HG03139 (cell line): ENCODE results near the gene MZF1.
"Not testable (repeated sequence)": the region's sequence is repeated elsewhere in the genome, so short reads cannot be mapped to it uniquely, and the experiment has no call there.

Experiments used
- ATAC-seq: cut with Tn5 transposase; IDR thresholded peaks from one replicate; pipeline ENCODE4 v1.9.1; 2021; ENCODE audit not compliant: unreplicated experiment

Gene MZF1

DNA sequence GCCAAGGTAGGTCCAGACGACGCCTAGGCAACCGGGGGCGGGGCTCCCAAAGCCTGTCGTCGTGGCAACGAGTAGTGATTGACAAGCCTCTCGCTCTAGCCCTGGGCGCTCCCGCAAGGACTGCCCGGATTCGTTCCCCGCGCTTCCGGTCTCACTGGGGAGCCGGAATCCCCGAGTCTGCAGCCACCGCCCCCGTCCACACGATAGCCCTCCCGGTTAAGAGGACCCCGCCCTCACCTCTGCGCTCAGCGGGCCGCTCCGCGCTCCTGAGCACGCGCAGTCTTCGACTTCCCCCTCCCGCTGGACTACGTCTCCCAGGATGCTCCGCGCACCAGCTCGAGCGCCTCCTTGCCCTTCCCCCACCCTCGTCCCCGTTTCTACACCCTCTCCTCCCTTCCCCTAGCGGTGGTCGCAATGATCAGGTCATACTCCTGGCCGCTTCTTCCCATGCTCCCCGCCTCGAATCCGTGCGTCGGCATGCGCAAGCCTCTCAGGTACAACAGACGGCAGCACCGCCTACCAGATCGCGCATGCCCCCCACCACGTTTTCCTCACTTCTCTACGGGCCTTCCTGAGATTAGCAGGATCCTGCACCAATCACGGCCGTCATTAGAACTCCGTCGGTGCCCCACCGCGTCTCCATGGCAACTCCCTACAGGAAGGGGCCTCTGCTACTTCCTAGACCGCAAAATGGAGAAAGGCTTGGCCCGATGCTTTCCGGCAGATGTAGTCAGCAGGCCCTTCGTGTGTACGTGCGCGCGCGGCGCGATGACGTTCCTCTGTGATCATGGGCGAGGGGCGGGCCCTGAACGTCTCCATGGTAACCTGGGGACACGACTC lies at the start of gene MZF1:
Gene MZF1 (minus strand): TSS at position 518 of the 840 bp plus-strand sequence. CDS start 1,946 bp downstream, outside the sequence.
- ATAC-seq = peak; percentile 43

DNA sequence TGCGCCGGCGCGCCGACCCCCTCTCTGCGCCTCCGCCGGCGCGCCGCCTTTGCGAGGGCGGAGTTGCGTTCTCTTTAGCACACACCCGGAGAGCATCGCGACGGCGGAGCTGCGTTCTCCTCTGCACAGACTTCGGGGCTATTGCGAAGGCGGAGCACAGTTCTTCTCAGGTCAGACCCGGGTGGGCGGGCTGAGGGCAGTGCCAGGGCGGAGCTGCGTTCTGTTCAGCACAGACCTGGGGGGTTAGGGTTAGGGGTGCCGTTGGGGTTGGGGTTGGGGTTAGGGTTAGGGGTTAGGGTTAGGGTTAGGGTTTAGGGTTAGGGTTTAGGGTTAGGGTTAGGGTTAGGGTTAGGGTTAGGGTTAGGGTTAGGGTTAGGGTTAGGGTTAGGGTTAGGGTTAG lies 34.1 kb upstream of the MZF1 start:
- ATAC-seq = not testable (repeated sequence)

DNA sequence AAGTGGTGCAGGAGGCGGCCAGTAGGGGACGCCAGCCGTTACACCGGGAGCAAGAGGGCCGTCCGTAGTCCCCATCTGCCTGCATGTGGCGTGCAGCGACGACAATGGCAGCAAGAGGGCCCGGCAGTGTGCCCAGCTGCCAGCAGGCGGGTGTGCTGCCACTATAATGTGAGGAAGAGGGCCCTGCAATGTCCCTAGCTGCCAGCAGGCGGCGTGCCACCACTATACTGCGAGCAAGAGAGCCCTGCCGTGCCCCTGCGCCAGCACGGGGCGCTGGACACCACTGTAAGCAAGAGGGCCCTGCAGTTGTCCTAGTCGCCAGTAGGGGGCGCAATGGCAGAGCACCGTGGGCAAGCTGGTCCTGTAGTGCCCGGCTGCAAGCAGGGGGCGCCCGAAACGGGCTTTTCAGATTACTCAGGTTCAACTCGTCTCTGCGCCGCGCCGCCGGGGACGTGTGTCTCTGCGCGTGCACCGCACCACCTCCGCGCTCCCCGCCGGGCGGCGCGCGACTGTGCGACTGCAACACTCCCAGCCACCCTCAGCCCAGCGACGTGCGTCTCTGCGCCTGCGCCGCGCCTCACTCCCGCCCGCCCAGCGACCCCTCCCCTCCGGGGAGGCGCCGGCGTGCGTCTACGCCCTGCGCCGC lies 33.2 kb upstream of the MZF1 start:
- not testable (repeated sequence) for ATAC-seq

DNA sequence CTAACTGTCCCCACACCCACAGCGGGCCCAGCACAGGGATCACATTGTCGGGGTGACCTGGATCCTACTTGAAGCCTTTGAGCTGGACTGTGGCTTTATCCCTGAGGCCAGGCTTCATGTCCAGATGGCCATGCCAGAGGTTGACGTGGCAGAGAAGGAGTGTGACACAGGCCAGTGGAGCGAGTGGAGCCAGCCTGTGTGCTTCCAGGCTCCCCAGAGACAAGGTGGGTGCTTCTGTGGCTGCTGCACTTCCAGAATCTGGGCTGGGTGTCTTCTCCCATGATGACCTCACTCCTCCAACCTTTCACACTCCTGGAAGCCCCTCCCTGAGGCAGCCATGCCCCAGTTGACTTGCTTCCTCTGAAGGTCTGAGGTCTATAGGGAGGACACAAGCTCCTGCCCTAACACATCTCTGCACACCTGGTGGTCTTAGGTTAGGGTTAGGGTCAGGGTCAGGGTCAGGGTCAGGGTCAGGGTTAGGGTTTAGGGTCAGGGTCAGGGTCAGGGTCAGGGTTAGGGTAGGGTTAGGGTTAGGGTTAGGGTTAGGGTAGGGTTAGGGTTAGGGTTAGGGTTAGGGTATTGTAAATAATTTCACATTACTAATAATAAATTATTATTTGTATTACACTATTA lies 13.1 kb upstream of the MZF1 start:
- no peak for ATAC-seq

DNA sequence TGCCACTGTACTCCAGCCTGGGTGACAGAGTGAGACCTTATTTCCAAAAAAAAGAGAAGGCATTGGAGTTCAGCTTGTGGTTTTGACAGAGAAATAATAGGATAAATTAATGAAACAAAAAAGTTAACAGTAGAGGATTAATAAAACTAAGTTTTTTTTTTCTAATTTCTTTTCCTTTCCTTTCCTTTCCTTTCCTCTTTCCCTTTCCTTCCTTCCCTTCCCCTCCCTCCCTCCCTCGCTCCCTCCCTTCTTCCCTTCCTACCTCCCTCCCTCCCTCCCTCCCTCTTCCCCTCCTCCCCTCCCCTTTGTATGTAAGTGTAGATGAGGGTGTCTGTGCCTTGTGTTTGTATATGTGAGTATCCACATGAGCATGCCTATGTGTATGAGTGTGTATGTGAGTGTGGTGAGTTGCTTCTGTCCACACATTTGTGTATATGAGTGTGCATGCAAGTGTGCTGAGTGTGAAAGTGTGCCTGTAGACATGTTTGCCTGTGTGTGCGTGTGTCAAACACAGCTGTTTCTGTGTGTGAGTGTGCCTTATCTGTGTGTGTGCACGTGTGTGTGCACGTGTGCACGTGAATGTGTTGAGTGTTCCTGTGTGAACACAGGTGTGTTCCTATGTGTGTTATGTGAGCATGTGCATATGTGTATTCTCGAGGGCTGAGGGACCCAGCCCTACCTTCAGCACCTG lies 12.5 kb upstream of the MZF1 start:
- no peak for ATAC-seq

DNA sequence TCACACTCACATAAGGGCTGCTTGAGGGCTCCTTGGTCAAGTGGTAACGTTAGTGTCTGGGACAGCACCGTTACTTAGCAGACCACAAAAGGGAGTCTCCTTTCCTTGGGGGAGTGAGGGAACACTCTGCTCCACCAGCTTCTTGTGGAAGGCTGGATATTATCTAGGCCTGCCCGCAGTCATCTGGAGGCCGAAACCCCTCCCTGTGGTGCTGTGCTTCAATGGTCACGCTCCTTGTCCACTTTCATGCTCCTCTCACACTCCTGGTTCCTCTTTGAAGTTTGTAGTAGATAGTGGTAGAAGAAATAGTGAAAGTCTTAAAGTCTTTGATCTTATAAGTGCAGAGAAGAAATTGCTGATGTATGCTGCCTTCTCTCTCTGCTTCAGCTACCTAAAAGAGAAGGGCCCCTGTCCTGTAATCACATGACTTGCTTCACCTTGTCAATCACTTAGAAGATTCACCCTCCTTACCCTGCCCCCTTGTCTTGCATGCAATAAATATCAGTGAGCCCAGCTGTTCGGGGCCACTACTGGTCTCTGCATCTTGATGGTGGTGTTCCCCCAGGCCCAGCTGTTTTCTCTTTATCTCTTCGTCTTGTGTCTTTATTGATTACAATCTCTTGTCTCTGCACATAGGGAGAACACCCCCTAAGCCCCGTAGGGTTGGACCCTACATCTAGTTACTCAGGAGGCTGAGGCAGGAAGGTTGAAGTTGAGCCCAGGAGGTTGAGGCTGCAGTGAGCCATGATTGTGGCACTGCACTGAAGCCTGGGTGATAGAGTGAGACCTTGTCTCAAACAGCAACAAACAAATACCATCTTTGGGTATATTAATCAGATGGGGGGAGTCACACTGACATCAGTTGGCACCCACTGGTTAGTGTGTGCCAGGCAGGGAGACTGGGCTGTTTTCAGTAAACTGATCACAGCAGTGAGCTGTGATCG lies 11.6 kb upstream of the MZF1 start:
- ATAC-seq = no peak

DNA sequence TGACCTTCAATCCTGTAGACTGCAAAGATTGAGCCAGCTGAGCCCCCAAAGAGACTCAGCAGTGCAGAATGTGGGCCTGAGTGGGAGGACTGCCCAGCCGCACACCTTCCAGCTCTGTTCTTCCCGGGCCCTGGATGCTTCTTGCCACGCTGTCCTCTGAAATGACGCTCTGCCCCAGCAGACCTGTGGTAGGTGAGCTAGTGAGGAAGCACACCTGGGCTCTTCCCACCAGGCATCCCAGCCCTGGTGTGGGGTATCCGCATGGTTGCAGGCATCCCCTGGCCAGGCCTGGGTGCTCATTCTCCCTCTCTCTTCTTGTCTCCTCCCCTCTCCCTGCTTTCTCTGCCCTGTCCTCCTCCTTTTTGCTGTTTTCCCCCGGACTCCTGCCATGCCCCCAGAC lies 9.8 kb upstream of the MZF1 start:
- no peak for ATAC-seq

DNA sequence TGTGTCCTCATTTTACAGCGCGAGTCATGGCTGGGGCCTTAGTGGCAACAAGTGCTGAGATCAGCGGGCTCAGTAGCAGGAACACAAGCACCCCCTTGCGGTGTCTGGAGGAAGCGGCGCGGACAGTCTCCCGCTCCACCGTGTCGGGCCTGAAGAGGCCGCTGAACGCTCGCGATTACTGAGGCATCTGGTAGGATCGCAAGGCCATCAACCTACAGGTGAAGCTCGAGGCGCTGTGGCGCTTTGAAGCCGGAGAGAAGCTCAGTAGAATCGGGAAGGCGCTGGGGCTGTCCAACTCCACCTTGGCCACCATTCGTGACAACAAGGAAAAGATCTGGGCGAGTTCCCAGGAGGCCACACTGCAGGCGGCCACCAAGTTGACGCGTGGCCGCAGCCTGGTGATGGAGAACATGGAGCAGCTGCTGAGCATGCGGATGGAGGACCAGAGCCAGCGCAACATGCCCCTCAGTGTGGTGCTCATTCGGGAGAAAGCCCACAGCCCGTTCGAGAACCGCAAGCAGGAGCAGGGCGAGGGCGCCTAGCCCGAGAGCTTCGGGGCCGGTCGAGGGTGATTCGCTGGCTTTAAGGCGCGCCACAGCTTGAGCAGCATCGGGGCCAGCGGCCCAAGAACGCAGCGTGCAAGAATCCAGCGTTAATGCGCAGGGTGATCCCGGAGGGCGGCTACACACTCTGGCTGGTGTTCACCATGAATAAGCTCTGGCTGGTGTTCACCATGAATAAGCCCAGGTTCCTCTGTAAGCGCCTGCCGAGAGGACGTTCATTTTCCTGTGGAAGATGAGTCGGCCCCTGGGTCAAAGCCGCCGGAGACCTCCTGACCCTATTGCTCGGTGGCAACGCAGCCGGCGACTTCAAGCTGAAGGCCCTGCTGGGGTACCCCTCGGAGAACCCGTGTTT lies 8.3 kb upstream of the MZF1 start:
- ATAC-seq = no peak

DNA sequence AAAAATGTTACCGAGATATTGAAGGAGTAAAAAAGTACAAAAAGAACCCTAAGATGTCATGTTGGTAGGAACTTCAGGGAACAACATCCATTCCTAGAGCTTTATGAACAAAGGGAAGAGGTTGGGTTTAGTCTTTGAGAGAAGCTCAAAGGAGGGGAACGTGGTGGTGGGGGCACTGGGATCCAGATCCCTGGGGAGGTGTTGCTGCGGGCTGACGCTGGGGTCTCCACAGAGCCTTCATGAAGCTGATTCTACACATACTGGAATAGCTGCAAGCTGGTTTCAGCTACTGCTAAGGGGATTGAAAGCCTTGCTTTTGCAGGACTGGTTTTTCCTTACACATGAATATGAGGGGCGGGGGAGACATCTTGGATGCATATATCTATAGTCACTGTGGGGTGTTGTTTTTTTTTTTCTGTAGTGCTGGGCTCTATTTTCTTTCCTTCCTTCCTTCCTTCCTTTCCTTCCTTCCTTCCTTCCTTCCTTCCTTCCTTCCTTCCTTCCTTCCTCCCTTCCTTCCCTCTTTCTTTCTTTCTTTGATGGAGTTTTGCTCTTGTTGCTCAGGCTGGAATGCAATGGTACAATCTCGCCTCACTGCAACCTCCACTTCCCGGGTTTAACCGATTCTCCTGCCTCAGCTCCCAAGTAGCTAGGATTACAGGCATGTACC lies 6.5 kb upstream of the MZF1 start:
- ATAC-seq = no peak

DNA sequence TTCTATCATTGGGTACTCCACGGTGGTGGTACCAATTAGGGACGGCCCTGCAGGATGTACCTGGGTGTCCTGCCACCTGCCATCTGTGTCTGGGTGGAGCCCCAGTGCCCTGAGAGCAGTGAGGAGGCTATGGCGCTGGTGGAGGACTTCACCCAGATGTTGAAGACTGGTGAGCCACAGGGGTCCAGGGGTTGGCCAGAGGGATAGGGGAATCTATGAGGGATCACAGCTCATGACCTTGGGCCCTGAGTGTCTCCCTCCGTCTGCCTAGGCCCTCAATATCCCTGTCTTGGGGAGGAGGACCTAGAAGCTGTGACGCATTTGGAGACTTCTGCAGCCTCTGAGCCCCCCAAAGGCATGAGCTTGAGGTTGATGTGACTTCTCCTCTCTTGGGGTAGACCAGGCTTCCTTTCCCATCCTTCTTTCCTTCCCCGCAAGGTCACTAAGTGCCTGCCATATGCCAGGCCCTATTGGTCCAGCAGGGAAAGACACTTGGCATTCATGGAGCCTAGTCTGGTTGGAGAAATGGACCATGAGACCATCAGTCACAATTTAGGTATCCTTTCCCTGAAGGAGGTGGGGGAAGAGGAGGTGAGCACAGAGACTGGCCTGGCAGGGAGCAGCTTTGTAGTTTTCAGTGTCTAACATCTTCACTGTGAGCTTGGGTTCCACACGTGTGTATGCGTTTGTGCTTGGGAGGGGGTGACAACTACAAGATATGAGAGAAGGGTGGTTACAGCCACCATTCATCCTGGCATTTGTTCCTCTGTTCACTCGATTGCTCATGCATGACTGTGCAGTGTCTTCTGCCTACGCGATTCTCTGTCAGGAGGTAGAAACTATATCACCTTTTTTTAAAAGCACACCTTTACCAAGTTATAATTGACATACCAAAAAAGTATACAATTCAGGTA lies 5.1 kb upstream of the MZF1 start:
- ATAC-seq = no peak

DNA sequence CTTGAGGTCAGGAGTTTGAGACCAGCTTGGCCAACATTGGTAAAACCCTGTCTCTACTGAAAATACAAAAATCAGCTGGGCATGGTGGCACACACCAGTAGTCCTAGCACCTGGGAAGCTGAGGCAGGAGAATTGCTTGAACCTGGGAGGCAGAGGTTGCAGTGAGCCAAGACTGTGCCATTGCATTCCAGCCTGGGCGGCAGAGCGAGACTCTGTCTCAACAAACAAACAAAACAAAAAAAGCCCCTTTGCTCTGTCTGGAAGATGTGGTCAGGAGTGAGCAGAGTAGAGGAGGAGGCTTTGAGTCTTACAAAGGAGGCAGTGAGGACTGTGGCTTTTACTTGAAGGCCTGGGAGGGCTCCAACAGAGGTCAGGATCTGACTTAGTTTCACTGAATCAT lies 4.4 kb upstream of the MZF1 start:
- not testable (repeated sequence) for ATAC-seq

DNA sequence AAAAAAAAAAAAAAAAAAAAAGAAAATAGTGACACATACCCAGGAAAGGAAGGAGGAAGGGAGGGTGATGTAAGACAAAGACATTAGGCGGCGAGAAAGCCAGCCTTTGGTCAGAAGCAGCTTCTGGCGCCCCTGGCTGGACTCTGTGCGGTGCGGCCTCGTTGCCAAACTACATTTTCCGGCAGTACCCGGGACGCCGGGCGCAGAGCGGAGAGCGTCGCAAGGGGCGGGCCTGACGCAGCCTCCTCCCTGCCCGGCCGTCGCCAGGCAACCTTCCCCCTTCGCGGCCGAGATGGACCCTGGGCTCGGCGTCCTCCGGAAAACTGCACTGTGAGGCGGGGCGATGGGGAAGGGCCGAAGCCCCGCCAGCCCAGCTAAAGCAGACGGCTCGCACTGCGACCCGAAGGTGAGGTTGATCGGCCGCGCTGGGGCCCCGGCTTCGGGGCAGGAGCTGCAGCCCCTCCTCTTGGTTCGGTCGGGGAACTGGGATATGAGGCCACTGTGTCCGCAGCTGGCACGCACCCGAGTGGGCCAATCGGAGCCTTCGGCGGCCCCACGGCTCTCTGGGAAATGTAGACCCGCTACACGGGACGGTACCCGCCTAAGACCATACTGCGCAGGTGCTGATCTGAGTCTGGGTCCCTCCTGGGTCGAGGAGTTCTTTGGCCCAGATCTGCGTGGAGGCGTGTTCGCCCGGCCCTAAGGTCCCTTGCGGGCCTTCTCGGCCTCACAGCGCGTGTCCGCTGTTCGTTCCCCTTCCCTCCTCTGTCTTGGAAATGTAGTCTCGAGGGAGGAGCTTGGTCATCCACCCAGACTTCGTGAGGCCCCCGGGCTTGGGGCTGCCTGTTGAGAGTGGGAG lies 2.3 kb upstream of the MZF1 start:
- peak; percentile 36 for ATAC-seq

DNA sequence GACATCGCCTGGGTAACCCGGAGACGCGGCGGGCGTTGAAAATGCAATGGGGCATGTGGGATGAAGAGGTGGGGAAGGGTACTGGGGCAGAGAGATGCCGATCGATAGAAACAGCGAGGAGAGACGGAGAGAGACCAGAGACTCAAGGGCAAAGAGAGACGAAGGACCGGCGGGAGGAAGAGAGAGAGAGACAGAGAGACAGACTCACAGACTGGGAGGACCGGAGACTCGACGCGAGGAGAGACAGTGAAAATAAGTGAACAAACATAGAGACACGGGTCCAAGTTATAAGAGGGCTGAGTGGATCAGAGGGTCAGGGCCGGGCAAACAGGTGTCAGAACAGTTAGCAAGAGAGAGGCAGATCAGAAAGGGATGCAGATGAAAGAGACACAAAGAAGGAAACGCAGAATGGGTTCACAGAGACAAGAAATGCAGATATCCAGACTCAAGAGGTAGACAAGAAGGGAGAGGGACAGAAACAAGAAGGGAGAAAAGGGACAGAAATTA lies 576 bp upstream of the MZF1 start:
- ATAC-seq = no peak

DNA sequence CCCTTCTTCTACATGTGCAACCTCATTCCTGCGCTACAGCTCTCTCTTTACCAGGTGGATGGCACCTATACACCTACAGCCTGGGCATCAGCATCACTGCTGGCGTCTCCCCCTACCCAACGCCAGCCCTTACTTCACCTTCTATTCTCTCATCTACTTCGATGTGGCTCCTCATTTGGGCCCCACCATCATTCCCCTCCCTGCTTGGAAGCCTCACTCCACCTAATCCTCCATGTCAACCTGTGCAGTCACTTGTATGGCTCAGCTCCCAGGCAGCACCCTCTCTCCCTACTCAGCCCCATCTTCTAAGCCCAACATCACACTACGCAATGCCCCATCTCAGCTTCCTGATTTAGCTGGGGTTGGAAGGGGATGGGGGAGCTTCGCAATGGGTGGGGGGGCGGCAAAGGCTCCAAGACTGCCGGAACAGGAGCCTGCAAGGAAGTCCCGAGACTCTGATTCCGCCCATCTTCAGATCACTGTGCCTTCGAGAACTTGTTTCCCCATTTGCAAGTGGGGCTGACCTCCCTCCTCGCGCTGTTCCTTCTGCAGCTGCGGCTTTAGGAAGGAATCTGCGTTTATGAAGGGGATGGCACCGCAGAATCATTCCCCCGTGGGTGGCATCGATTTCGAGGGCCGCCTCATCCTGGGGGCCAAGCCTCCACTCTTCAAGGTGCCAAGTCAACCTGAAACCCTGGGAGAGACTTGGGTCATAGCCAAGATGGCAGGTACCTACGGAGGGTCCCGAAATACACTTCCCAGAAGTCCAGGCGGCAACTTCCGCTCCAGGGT lies 913 bp downstream of the MZF1 start:
- ATAC-seq = no peak

DNA sequence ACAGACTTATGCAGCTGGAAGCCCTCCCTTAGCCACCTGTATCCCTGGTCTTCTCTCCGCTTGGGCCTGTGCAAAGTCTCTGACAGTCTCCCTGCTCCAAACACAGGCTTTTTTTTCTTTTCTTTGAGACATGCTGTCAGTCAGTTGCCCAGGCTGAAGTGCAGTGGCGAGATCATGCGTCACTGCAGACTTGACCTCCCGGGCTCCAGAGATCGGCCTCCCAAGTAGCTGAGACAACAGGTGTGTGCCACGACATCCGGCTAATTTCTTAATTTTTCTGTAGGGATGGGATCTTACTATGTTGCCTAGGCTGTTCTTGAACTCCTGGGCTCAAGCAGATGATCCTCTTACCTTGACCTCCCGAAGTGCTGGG lies 1.6 kb downstream of the MZF1 start:
- ATAC-seq = no peak
